GM12874 (cell line): Measurements from ENCODE around the gene C2CD4A.

ENCODE experiments used
- CTCF ChIP-seq: IDR thresholded peaks from 2 replicates; pipeline ENCODE4 v1.5.1; 2011; ENCODE audit warnings: low read depth, mild to moderate bottlenecking, control low read depth, low read length, moderate library complexity; ENCODE audit not compliant: insufficient read depth

The C2CD4A gene

GRCh38 chr15:62090988-62091387, 24.2 kb downstream of the C2CD4A start:
- no peak for TF ChIP-seq CTCF

GRCh38 chr15:62093809-62094208, 27.0 kb downstream of the C2CD4A start:
- no peak for TF ChIP-seq CTCF

- TF ChIP-seq CTCF = no peak
These were observed 27.6 kb downstream of the C2CD4A start for GRCh38 chr15:62094388-62094787.

GRCh38 chr15:62099094-62099601, 32.4 kb downstream of the C2CD4A start:
- no peak for TF ChIP-seq CTCF

GRCh38 chr15:62103431-62103830, 36.7 kb downstream of the C2CD4A start:
- no peak for TF ChIP-seq CTCF

GRCh38 chr15:62104401-62104800, 37.6 kb downstream of the C2CD4A start:
- no peak for TF ChIP-seq CTCF

GRCh38 chr15:62104846-62105245, 38.1 kb downstream of the C2CD4A start:
- TF ChIP-seq CTCF = no peak
